NCI-H446 treated with DMSO at 0.1 percent for 48 hours (cell line): ENCODE results near the gene NADK2.

Experiments used
- DNase-seq: peaks from one replicate; lab custom pipeline; 2025; lab: John Stamatoyannopoulos, UW

The NADK2 gene

GRCh38 chr5:36246036-36246800 lies 4.5 kb upstream of the NADK2 start:
- no peak for DNase-seq

- no peak for DNase-seq
These were observed 2.4 kb upstream of the NADK2 start for GRCh38 chr5:36244076-36244475.

- DNase-seq, result no peak
These were observed 1.9 kb upstream of the NADK2 start for GRCh38 chr5:36243653-36244052.

- no peak for DNase-seq
These were observed 1.1 kb upstream of the NADK2 start for GRCh38 chr5:36242534-36243485.

- no peak for DNase-seq
These were observed 720 bp downstream of the NADK2 start for GRCh38 chr5:36240779-36241630.

GRCh38 chr5:36239370-36240293 lies 2.1 kb downstream of the NADK2 start:
- DNase-seq, result no peak

GRCh38 chr5:36238502-36239295 lies 3.0 kb downstream of the NADK2 start:
- no peak for DNase-seq

- DNase-seq, result no peak
These were observed 4.0 kb downstream of the NADK2 start for GRCh38 chr5:36237751-36238150.

GRCh38 chr5:36236801-36237200 lies 4.9 kb downstream of the NADK2 start:
- no peak for DNase-seq

GRCh38 chr5:36232533-36232932 lies 9.2 kb downstream of the NADK2 start:
- DNase-seq, result no peak

GRCh38 chr5:36230151-36230790 lies 11.5 kb downstream of the NADK2 start:
- no peak for DNase-seq

- no peak for DNase-seq
These were observed 13.2 kb downstream of the NADK2 start for GRCh38 chr5:36228505-36228904.

- no peak for DNase-seq
These were observed 14.7 kb downstream of the NADK2 start for GRCh38 chr5:36227046-36227445.

- DNase-seq, result no peak
These were observed 19.1 kb downstream of the NADK2 start for GRCh38 chr5:36222620-36223019.

- DNase-seq, result no peak
These were observed 23.7 kb downstream of the NADK2 start for GRCh38 chr5:36217988-36218387.

GRCh38 chr5:36217567-36217966 lies 24.2 kb downstream of the NADK2 start:
- no peak for DNase-seq

- DNase-seq, result no peak
These were observed 25.8 kb downstream of the NADK2 start for GRCh38 chr5:36215910-36216309.

GRCh38 chr5:36214436-36214835 lies 27.3 kb downstream of the NADK2 start:
- DNase-seq, result no peak

GRCh38 chr5:36209664-36210063 lies 32.1 kb downstream of the NADK2 start:
- DNase-seq, result no peak

- DNase-seq, result no peak
These were observed 32.9 kb downstream of the NADK2 start for GRCh38 chr5:36208786-36209185.
